ENCODE results near the gene HNRNPL.

- TF ChIP-seq, protein P1, sequence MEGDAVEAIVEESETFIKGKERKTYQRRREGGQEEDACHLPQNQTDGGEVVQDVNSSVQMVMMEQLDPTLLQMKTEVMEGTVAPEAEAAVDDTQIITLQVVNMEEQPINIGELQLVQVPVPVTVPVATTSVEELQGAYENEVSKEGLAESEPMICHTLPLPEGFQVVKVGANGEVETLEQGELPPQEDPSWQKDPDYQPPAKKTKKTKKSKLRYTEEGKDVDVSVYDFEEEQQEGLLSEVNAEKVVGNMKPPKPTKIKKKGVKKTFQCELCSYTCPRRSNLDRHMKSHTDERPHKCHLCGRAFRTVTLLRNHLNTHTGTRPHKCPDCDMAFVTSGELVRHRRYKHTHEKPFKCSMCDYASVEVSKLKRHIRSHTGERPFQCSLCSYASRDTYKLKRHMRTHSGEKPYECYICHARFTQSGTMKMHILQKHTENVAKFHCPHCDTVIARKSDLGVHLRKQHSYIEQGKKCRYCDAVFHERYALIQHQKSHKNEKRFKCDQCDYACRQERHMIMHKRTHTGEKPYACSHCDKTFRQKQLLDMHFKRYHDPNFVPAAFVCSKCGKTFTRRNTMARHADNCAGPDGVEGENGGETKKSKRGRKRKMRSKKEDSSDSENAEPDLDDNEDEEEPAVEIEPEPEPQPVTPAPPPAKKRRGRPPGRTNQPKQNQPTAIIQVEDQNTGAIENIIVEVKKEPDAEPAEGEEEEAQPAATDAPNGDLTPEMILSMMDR (IDR thresholded peaks at IDR 0.05; ENCODE audit: low read depth, low read length, poor library complexity, severe bottlenecking), result no peak
- no peak for TF ChIP-seq EZH2phosphoT487 (IDR thresholded peaks at IDR 0.05; ENCODE audit: borderline replicate concordance, low read length)
Measured at GRCh38 chr19:38869160-38869835, 19.5 kb upstream of the HNRNPL start.
